Hepatocyte (in vitro differentiated cells): ENCODE data around the gene HRK. TPM values are rescaled to one million over a fixed set of nuclear protein-coding genes. Genes with fewer than 3 reads are reported as not detected.

Source experiments
- DNase-seq: peaks from one replicate; pipeline ENCODE4 v3.0.0-alpha.2; 2016; ENCODE audit warnings: low spot score
- H2AFZ ChIP-seq: fragments of 200-600 bp; sonication (generic); 2 replicates; pipeline ENCODE4 v1.6.0; 2016; ENCODE audit warnings: antibody characterized with exemption, mild to moderate bottlenecking
- H3K27ac ChIP-seq: fragments of 200-600 bp; sonication (generic); 2 replicates; pipeline ENCODE4 v1.5.1; 2016; ENCODE audit warnings: mild to moderate bottlenecking
- H3K27me3 ChIP-seq: fragments of 200-600 bp; sonication (generic); 2 replicates; pipeline ENCODE4 v1.6.1; 2016
- H3K36me3 ChIP-seq: fragments of 200-600 bp; sonication (generic); replicated peaks from 2 replicates; pipeline ENCODE4 v1.5.1; 2016; ENCODE audit warnings: low read depth; ENCODE audit not compliant: insufficient read depth
- H3K4me1 ChIP-seq: fragments of 200-600 bp; sonication (generic); 2 replicates; pipeline ENCODE4 v1.5.1; 2016; ENCODE audit warnings: mild to moderate bottlenecking, moderate library complexity; ENCODE audit not compliant: insufficient read depth
- H3K4me2 ChIP-seq: fragments of 200-600 bp; sonication (generic); 2 replicates; pipeline ENCODE4 v1.6.0; 2016
- H3K4me3 ChIP-seq: fragments of 200-600 bp; sonication (generic); 2 replicates; pipeline ENCODE4 v1.5.1; 2016; ENCODE audit warnings: mild to moderate bottlenecking
- H3K79me2 ChIP-seq: fragments of 200-600 bp; sonication (generic); 2 replicates; pipeline ENCODE4 v1.6.0; 2017; ENCODE audit warnings: mild to moderate bottlenecking
- H3K9me2 ChIP-seq: fragments of 200-600 bp; sonication (generic); replicated peaks from 2 replicates; pipeline ENCODE4 v1.6.0; 2017; ENCODE audit warnings: mild to moderate bottlenecking; ENCODE audit not compliant: insufficient read depth
- H3K9me3 ChIP-seq: fragments of 200-600 bp; sonication (generic); 2 replicates; pipeline ENCODE4 v1.5.1; 2016; ENCODE audit warnings: low read depth, mild to moderate bottlenecking
- H4K20me1 ChIP-seq: fragments of 200-600 bp; sonication (generic); 2 replicates; pipeline ENCODE4 v1.6.0; 2016; ENCODE audit warnings: mild to moderate bottlenecking; ENCODE audit not compliant: insufficient read depth, poor library complexity, severe bottlenecking
- CTCF ChIP-seq: fragments of 200-600 bp; sonication (generic); IDR thresholded peaks from 2 replicates; pipeline ENCODE4 v1.5.1; 2016; ENCODE audit warnings: antibody characterized with exemption, mild to moderate bottlenecking; ENCODE audit not compliant: poor library complexity
- EZH2 ChIP-seq: fragments of 200-600 bp; sonication (generic); IDR thresholded peaks from 2 replicates; pipeline ENCODE4 v1.6.1; 2016; ENCODE audit warnings: antibody characterized with exemption, mild to moderate bottlenecking, borderline replicate concordance
- EZH2phosphoT487 ChIP-seq: fragments of 200-600 bp; sonication (generic); IDR thresholded peaks from one replicate; pipeline ENCODE4 v1.6.1; 2018; ENCODE audit warnings: antibody characterized with exemption, mild to moderate bottlenecking, low read depth, moderate library complexity; ENCODE audit not compliant: unreplicated experiment, severe bottlenecking
- WGBS: methylation state at CpG from one replicate; pipeline ENCODE4 v1.1.6; 2016; ENCODE audit warnings: low lambda C conversion rate; ENCODE audit errors: missing lambda C conversion rate; 5-methylcytosine and 5-hydroxymethylcytosine counted together
- polyA plus RNA-seq: library from polyadenylated mRNA; unstranded; fragments of >200 nt; fragmentation: Nextera tagmentation; extraction: Ambion mirVana; gene quantifications from 2 replicates; pipeline ENCODE4 v1.2.1, GENCODE V29; 2016
- total RNA-seq: library from RNA; depleted of rRNA; stranded (reverse); fragments of >200 nt; gene quantifications from 2 replicates; pipeline ENCODE4 v1.2.3, GENCODE V29; 2014

Gene HRK
- total and polyA plus RNA-seq, 2 experiments from 2014 or later, result 0.18 TPM; not detected in 1

DNA sequence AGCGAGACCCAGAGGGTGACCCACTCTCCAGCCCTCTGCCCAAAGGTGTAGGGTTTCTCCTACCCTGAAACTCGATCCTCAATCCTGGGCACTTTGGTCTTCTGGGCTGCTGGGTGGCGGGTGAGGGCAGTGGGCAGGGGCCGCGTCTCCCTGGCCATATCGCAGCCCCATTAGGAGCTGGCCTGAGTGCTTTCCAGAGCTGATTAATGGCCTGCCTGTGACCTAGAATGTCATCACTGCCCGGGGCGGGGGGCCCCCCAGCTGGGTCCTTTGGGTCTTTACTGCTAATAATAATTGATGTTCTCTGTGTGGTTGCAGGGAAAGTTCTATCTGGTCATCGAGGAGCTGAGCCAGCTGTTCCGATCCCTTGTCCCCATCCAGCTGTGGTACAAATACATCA, 47.8 kb downstream of the HRK start:
- no peak for TF ChIP-seq EZH2
- TF ChIP-seq EZH2phosphoT487, result no peak
- no peak for TF ChIP-seq CTCF
- Histone ChIP-seq H2AFZ (no peak overlapping the region), H3K27ac (no peak overlapping the region), H3K4me1 (no peaks in the 10 kb centered on the region), H3K9me3 (no peaks in the 10 kb centered on the region), H4K20me1 (no peaks in the 10 kb centered on the region), H3K9me2 (no peaks in the 10 kb centered on the region), H3K79me2 (no peaks in the 10 kb centered on the region), H3K4me2 (no peak overlapping the region), H3K4me3 (no peak overlapping the region), H3K27me3 (no peaks in the 10 kb centered on the region), H3K36me3 (no peaks in the 10 kb centered on the region)
- DNase-seq, result no peak
- WGBS, result 92% methylated on average over 10 of the region's 10 CpGs

- no peaks in the 10 kb centered on the region for H3K9me2 ChIP-seq
- no peak overlapping the region for H2AFZ ChIP-seq
- H3K4me1 ChIP-seq, result no peaks in the 10 kb centered on the region
- no peak overlapping the region for H3K4me2 ChIP-seq
- no peaks in the 10 kb centered on the region for H3K36me3 ChIP-seq
- no peak overlapping the region for H3K4me3 ChIP-seq
- H3K27ac ChIP-seq, result no peak overlapping the region
- H3K9me3 ChIP-seq, result no peaks in the 10 kb centered on the region
- H3K79me2 ChIP-seq, result no peaks in the 10 kb centered on the region
- no peaks in the 10 kb centered on the region for H4K20me1 ChIP-seq
- no peak for TF ChIP-seq CTCF
- TF ChIP-seq EZH2, result no peak
- TF ChIP-seq EZH2phosphoT487, result no peak
- DNase-seq, result no peak
- WGBS, result 57% methylated on average over 6 of the region's 6 CpGs
- H3K27me3 ChIP-seq, result no peaks in the 10 kb centered on the region
Observed at GRCh38 chr12:116832353-116832752, 48.9 kb downstream of the HRK start.

DNA sequence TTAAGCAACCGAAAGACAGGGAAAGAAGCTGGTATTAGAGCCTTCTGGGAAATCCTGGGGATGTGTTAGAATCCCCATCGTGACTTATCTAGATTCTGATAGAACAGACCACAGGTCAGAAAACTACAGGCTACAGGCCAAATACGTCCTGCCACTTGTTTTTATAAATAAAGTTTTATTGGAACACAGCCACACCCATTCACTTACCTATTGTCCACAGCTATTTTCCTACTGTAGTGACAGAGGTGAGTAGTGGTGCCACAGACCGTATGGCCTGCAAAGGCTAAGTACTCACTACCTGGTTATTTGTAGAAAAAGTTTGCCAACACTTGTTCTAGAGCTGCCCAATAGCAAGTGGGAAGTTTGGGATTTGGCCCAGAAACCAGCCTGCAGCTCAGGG, 53.8 kb downstream of the HRK start:
- TF ChIP-seq EZH2phosphoT487, result no peak
- no peak for TF ChIP-seq EZH2
- TF ChIP-seq CTCF, result no peak
- Histone ChIP-seq H3K36me3 (no peaks in the 10 kb centered on the region), H3K9me3 (no peaks in the 10 kb centered on the region), H3K4me2 (no peak overlapping the region), H3K79me2 (no peaks in the 10 kb centered on the region), H2AFZ (no peak overlapping the region), H3K27ac (no peak overlapping the region), H3K27me3 (no peaks in the 10 kb centered on the region), H4K20me1 (no peaks in the 10 kb centered on the region), H3K9me2 (no peaks in the 10 kb centered on the region), H3K4me1 (no peaks in the 10 kb centered on the region), H3K4me3 (no peak overlapping the region)
- DNase-seq, result no peak
- WGBS, result 93% methylated on average over 4 of the region's 4 CpGs

DNA sequence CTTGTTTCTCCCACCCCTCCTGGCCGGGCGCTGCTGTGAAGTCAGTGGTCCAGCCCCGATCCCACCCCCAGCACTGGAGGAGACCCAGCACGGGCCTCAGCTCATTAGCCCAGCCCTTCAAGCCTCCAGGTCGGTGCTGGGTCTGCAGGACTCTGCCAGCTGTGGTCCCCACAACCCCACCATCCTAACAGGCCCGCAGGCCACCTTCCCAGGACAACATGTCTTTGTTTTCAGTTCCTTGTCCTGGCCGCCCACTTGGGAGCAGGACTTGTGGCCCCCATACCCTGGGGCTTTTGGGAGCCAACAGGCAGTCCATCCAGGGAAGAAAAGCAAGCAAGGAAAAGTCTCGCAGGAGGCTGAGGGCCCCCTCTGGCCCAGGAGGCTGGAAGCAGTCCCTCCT, 60.0 kb downstream of the HRK start:
- H3K9me3 ChIP-seq, result no peaks in the 10 kb centered on the region
- no peak overlapping the region for H3K27ac ChIP-seq
- no peak overlapping the region for H2AFZ ChIP-seq
- H4K20me1 ChIP-seq, result no peaks in the 10 kb centered on the region
- H3K36me3 ChIP-seq, result no peaks in the 10 kb centered on the region
- no peaks in the 10 kb centered on the region for H3K27me3 ChIP-seq
- TF ChIP-seq EZH2phosphoT487, result no peak
- TF ChIP-seq CTCF, result no peak
- no peak for TF ChIP-seq EZH2
- no peak overlapping the region for H3K4me2 ChIP-seq
- H3K4me3 ChIP-seq, result no peak overlapping the region
- DNase-seq, result no peak
- 84% methylated on average over 8 of the region's 8 CpGs for WGBS
- H3K79me2 ChIP-seq, result no peaks in the 10 kb centered on the region
- no peaks in the 10 kb centered on the region for H3K9me2 ChIP-seq
- H3K4me1 ChIP-seq, result peaks cover 6% of the 10 kb centered on the region
